Glomerular visceral epithelial cell (primary cell): ENCODE measurements around the gene PLEKHB2.
"Not testable (repeated sequence)": the region's sequence is repeated elsewhere in the genome, so short reads cannot be mapped to it uniquely, and the experiment has no call there.

Experiments
- DNase-seq: peaks from one replicate; pipeline ENCODE4 v3.0.0-alpha.2; 2016; ENCODE audit errors: extremely low spot score

Gene PLEKHB2

DNA sequence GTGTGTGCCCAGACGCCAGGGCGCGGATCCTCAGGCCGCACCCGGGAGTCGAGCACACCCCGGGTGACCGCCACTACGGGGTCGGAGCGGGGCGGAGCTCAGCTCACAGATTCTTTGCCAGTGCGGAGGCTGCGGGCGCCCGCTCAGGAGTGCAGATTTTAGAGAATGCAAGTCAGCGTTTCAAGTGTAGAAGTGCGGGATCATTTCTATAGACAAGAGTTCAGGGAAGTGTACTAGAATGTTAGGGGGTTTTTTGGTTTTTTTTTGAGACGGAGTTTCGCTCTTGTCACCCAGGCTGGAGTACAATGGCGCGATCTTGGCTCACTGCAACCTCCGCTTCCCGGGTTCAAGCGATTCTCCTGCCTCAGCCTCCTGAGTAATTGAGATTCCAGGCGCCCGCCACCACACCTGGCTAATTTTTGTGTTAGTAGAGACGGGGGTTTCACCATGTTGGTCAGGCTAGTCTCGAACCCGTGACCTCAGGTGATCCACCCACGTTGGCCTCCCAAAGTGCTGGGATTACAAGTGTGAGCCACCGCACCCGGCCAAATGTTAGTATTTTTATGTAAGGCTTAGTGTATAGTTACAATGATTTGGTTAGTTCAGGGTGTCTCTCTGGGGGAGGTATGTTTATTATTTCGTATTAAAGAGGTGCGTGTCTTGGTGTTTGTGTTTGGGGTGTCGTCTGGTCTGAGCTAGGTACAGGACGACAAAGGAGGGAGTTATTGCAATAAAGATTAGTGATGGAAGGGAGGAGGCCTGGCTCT is 11.3 kb upstream of the PLEKHB2 start:
- no peak for DNase-seq

DNA sequence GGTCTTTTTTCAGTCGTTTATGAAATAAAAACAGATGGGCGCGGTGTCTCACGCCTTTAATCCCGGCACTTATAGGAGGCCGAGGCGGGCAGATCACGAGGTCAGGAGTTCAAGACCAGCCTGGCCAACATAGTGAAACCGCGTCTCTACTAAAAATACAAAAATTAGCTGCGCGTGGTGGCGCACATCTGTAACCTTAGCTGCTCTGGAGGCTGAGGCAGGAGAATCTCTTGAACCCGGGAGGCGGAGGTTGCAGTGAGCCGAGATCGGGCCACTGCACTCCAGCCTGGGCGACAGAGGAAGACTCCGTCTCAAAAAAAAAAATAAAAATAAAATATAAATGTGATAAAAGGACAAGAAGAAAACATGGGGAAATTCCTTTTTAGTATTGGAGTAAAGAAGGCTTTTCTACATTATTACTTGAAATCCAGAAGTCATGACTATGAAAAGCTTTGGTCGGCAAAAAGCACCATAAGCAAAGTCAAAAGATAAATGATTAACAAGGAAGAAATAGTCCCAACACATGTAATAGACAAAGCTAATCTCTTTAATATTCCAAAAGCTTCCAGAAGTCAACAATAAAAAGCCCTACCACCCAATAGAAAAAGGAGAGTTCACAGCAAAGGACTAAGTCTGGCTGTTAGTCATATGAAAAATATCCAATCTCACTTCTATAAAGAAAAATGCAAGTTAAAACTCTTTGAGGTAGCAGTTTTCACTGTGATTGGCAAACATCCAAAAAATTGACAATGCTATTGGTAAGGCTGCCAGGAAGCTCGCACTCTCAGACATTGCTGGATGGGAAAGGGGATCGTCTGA is 10.5 kb upstream of the PLEKHB2 start:
- DNase-seq = peak; percentile 17

DNA sequence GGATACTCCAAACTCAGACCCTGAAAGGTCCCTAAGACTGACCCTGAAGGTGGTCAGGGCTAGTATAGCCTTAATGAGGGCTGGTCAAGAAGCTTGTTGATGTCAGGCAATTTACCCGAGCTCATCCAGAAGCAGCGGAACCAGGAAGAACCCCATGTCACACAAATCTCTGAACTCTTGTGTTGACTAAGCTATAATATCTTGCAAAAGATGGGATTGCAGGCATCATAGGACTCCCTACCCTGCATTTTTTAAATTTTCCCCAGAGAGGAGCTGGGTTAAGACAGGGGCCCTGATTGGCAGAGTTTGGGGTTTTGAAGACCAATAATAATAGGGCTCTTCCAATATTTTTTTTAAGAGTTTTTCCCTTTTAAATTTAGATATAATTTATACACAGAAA is 2.0 kb upstream of the PLEKHB2 start:
- DNase-seq = no peak

DNA sequence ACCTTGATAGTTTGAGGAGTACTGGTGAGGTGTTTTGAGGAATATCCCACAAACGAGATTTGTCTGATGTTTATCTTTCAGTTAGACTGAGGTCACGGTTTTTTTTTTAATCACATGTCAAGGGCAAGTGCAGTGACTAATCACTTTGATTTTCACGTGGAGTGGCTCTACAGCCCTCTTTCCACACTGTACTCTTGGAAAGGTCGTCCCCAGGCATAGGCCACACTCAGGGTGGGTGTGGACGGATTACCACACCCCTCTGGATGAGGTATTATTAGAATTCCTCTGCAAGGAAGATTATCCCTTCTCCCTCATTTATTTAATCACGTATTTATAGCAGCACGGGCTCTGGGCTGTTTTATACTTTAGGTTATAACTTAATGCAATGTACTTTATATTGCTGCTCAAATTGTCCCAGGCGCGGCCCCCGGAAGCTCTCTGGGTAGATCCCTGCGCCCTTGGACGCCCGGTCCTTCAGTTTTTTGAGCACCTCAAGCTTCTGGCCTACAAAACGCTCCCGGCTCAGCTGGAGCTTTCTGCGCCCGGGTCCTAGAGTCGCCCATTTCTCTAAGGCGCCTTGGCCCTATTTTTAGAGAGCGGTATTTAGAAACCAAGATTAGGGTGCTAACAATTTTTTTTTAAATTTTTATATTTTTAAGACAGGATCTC is 515 bp upstream of the PLEKHB2 start:
- DNase-seq = peak; percentile 70

DNA sequence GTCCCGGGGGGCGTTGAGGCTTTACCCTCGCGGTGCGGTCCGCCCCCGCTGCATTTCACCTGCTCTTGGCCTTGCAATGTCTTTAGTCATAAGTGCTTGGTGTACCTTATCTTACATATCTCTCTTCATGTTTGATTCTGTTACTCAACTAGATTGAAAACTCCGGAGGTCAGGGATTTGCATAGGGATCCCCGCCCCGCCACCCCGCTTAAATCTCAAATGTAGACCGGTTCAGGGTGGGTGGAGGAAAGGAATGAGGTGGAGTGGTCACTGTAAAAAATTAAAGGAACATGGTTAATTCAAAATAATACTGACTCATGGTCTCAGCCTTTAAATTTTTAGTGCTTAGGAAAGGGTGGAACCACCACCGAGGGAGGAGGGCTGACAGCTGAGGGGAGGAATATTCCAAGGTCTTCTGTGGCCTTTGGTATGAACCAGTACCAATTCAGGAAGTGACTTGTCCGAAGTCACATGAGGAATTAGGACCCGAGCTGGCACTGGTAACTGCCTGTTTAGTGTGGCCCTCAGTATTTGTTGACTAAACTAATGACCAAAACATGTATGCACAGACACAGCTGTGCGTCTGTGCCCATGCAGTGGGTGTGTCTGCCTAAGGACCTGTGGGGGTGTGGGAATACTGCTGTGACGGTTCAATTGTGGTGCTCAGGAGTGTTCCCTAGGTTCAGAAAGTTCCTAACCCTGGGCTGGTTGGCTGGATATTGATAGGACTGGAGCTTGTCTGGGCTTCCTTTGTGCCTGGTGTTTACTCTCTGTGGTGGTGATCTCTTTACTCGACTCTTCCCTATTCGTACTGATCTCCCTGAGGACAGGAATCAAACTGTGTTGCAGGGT is 1.0 kb downstream of the PLEKHB2 start:
- peak; percentile 56 for DNase-seq

DNA sequence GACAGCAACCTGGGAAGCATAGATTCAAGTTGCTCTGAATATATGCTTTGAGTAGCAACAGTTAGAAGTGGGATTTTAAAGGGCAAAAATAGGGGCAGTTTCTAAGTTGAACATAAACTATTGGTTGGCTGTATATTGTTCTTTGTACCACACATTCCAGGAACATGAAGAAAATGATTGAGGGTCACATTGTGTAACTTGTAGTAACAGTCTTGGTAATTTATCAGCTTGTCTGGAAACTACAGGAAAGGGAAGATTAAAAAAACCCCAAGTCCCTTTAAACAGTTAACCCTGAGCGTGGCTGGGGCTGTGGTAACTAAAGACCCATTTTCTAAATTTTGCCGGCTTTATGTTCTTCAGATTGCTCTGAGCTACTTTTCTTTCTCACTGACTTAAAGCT is 7.4 kb downstream of the PLEKHB2 start:
- no peak for DNase-seq

DNA sequence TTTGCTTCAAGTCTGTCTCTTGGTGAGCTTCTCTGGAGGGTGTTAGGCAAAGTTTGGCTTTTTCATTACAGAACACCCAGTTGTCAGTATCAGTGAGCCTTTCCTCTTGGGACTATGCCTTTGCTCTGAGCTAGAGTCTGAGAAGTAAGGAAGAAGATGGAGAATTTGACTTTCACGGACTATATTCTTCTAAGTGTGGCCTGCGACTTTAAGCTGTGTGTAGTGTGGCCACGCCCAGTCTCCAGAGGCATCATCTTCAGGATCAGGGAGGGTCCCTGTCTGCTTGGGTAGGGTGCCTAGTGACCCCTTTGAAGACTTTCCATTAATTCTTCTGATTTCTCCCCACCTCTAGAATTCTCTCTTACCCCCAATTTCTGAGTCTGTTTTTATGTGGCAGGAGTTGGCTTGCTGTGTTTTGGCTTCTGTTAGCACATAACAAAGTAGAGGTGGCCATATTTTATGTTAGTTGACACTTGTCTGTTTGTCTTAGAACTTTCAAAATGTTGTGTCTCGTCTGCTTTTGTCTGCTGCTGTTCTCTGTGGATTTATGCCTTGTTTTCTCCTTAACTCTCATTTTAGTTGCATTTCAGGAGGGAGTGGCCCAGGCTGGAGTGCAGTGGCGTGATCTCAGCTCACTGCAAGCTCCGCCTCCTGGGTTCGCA is 8.6 kb downstream of the PLEKHB2 start:
- DNase-seq = no peak

DNA sequence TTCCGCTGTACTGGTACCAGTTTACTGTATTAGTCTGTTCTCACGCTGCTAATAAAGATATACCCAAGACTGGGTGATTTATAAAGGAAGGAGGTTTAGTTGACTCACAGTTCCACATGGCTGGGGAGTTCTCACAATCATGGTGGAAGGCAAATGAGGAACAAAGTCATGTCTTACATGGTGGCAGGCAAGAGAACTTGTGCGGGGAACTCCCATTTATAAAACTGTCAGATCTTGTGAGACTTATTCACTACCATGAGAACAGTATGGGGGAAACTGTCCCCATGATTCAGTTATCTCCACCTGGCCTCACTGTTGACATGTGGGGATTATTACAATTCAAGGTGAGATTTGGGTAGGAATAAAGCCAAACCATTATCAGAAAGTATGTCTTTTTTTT is 9.8 kb downstream of the PLEKHB2 start:
- not testable (repeated sequence) for DNase-seq

DNA sequence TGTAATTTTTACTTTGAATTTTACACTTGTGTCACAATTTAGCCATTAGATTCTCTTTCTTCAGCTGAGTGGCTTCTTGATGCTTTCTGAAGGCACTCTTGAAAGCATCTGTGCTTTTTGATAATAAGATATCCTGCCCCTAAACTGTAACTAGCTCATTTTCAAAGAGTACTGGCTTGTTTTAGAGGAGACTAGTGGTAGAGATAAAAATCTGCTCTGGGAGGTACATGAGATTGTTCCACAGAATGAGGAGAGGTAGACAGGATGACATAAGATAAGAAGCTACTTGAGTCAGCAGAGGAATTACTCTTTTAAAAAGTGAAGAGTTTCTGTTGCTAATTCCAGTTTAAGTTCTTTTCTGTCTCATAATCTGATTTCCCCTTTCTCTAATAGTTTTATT is 10.6 kb downstream of the PLEKHB2 start:
- no peak for DNase-seq

DNA sequence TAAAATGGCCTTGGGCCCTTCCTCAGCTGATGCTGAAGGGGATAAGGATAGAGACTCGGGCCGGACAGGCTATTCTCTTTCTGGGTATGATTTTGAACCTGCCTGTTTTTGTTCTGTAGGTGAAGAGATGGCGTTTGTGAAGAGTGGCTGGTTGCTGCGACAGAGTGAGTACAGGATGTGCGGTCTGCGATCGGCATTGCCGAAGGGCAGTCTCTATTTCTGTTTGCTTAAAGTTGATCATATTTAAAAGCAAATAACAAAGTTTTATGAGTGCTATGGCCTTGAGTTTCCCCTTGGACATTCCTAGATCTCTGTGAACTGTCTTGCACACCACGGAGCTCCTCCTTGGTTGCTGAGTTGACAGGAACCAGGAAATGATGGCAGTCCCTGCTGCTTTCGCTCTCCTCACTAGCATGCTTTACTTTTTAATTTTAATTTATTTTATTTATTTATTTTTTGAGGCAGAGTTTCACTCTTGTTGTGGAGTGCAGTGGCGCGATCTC is 15.7 kb downstream of the PLEKHB2 start:
- no peak for DNase-seq

DNA sequence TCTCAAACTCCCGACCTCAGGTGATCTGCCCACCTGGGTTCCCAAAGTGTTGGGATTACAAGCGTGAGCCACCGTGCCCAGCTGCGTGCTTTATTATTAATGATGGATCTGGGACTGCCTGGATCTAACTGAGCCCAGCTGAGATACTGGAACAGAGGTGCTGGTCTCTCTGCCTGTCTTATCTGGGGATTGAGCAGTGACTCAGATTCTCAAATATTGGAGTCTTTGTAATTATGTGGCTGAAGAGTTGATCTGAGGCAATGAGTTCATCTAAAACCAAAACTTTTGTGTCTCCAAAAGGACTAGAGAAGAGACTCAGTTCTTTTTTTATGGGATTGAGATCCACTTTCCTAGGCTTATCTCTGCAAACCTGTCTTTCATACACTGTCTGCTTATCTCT is 16.3 kb downstream of the PLEKHB2 start:
- no peak for DNase-seq

DNA sequence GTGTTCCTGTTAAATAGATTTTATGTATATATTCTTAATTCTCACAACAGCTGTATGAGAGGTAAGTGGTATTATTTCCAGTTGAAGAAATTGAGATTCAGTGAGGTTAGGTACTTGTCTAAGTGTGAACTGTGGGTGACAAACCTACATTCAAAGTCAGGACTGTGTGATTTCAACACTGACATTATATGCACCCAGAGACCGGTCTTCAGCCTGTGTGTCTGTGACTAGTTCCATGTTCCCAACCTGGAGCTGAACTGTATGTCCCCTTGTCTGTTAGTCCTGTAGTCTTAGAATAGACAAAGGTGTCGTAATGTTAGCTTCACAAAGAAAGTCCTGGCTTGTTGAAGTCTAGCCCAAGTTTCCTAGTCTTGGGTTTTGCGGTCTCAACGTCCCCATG is 17.4 kb downstream of the PLEKHB2 start:
- DNase-seq = no peak

DNA sequence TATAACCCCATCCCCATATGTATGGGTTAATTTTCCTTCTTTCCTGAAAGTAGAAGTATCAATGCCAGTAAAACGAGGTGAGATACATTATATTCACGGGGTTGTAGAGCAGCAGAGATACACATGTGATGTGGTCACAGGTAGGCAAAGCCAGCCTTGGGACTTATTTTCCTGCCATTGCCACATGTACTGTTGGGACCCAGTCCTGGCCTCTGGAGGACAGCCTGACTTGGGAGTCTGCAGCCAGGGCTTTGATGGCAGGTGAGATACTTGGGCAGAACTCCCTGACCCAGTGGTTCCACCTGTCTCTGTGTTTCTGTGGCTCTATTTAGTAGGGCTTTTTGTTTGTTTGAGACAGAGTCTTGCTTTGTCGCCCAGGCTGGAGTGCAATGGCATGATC is 18.1 kb downstream of the PLEKHB2 start:
- DNase-seq = no peak

DNA sequence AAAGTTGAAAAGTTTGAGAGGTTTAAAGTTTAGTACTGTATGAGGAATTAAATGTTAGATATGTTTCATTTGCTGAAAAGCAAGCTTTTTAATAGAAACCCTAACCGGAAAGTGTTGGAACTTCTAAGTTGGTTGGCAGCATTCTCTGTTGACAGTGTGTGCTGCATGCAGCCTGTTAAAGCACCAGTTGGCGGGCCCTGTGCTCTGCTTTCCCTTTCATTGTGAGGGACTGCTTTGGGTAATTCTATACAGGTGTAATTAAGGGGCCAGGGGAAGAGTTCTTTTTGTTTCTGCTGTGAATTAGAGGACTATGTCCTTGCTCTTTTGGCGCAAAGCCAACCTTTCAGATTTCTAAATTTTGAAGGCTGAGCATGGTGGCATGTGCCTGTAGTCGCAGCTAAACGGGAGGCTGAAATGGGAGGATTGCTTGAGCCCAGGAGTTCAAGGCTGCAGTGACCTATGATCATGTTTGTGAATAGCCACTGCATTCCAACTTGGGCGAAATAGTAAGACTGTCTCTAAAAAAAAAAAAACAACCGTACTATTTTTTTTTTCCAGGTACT is 20.1 kb downstream of the PLEKHB2 start:
- DNase-seq = no peak

DNA sequence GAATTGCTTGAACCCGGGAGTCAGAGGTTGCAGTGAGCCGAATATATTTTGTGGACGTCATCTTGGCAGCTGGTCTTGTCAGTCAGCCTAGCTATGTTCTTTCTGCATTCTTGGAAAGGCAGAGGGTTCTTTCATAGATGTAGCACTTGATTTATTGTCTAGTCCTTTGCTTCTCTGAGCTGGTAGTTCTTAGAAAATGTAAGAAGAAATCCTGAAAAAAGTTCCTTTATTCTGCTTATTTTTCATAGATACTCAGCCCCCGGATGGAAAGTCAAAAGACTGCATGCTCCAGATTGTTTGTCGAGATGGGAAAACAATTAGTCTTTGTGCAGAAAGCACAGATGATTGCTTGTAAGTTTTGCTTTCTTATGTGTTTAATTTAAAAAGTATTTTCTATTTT is 21.3 kb downstream of the PLEKHB2 start:
- DNase-seq = no peak

DNA sequence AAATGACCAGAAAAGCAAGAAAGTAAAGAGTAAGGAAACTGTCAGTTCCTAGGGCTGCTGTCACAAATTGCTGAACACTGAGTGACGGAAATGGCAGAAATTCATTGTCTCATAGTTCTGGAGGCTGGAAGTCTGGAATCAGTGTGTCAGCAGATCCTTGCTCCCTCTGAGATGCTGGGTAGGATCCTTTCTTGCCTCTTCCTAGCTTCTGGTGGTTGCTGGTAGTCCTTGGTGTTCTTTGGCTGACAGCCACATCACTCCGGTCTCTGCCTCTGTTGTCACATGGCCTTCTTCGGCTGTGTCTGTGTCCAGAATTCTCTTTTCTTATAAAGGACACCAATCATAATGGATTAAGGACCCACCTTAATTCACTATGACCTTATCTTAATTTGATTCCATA is 21.9 kb downstream of the PLEKHB2 start:
- DNase-seq = no peak

DNA sequence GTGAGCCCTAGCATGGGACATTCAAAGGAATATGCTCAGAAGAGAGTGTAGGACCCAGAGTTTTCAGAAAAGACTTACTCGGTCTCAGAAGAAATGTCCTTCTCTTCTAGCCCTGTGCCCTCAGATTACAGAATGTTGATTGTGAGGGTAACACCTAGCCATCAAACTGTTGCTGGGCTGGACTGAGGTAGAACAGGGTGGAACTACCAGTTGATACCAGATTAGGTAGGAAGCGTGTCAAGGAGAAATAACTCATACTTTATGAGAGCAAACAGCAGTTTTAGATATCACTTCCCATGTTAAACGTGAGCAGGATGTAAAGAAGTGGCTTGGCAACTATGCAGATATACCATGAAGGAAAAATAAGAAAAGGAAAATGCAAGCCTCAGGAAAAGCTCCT is 22.8 kb downstream of the PLEKHB2 start:
- DNase-seq = no peak

DNA sequence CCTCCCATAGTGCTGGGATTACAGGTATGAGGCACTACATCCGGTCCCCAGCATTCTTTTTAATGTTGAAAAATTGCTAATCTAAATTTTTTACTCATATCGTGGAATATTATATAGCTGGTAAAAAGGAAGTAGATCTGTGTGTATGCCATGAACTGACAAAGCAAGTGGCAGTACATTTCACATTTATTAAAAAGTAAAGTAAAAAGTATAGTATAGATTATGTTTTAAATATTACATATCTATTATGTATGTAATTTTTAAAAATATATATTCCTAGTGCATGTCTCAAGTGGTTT is 25.1 kb downstream of the PLEKHB2 start:
- DNase-seq = no peak

DNA sequence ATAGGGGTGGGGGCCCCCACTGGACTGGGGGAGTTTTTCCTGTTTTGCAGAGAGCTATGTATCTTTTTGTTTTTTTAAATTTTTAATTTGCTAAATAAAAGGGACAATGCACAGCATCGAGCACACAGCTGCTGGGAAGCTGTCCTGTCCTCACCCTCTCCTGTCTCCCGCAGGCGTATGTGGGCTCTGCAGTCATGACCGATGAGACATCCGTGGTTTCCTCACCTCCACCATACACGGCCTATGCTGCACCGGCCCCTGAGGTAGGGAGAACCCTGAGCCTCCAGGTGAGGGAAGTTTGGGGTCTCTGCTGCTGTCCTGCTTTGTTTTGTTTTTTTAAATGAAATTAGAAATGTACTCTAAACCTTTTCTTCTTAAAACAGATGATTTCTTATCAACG is 27.6 kb downstream of the PLEKHB2 start:
- no peak for DNase-seq

DNA sequence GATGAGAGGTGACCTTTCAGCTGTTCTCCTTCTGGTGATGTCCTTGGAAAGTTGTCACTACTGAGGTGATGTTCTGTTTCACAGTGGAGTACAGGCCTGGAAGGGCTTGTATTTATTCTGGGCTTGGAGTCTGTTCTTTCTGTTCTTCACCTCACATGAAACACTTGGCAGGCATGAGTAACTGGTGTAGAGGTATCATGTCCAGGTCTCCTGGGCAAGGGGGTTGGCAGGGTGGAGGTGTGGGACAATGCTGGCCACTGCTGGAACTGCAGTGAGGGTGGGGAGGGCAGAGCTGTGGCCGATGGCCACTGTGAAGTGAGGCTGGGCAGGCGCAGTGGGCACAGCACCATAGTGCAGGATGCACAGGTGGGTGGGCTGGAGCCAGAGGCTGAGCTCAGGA is 35.4 kb downstream of the PLEKHB2 start:
- DNase-seq = no peak

DNA sequence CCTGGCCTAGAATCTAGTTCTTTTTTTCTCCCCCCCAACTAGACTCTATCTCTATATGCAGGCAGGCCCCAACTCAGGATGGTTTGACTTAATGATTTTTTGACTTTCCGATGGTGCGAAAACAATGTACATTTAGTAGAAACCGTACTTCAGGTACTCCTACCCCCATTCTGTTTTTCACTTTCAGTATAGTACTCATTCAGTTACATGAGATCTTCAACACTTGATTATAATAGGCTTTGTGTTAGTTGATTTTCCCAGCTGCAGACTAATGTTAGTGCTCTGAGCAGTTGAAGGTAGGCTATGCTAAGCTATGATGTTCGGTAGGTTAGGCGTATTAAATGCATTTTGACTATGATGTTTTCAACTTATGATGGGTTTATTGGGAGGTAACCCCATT is 37.7 kb downstream of the PLEKHB2 start:
- no peak for DNase-seq
